ENCODE measurements around the gene HHEX.
A peak's percentile ranks its signal among the peaks of the same experiment; 100 is the strongest.

HHEX gene

GRCh38 chr10:92692697-92693533, 3.2 kb downstream of the HHEX start:
- no peak for DNase-seq (ENCODE audit: low spot score)

- no peak for DNase-seq (ENCODE audit: low spot score)
These were observed 3.8 kb downstream of the HHEX start for GRCh38 chr10:92693534-92693893.

GRCh38 chr10:92695679-92696605, 6.2 kb downstream of the HHEX start:
- no peak for DNase-seq (ENCODE audit: low spot score)

DNA sequence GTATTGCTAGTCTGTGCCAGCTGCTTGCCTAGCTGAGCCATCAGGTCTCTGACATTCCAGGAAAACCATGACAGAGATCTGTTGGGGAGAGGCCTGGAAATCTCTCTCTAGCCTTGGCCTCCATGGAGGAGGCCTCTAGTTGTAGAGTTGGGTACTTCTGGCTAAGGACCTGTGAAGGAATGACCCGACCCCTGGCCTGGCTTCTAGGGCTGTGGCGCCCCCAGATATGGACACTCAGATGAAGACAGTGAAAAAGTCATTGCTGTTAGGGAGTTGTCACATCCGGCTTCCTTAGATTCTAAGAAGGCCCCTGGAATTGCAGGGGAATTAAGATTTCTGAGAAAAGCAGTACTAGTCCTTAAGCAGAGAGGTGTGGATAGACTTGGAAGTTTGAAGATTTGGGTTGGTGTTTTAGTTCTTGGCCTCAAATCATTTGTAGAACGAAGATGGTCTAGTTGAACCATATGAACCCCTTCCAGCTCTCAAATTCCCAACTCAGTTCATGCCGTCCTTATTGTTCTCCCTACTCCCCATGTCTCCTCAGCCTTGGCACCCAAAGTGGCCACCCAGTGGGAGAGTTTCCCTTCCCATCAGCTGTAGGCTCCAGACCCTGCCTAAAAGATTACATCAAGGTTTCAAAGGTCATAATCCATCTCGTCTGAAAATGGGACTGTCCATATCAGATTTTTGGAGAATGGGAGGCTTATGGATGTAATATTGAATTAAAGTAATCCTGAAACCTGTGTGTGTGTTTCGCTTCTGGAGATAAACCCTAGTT, 7.0 kb downstream of the HHEX start:
- DNase-seq (ENCODE audit: low spot score) = no peak

DNA sequence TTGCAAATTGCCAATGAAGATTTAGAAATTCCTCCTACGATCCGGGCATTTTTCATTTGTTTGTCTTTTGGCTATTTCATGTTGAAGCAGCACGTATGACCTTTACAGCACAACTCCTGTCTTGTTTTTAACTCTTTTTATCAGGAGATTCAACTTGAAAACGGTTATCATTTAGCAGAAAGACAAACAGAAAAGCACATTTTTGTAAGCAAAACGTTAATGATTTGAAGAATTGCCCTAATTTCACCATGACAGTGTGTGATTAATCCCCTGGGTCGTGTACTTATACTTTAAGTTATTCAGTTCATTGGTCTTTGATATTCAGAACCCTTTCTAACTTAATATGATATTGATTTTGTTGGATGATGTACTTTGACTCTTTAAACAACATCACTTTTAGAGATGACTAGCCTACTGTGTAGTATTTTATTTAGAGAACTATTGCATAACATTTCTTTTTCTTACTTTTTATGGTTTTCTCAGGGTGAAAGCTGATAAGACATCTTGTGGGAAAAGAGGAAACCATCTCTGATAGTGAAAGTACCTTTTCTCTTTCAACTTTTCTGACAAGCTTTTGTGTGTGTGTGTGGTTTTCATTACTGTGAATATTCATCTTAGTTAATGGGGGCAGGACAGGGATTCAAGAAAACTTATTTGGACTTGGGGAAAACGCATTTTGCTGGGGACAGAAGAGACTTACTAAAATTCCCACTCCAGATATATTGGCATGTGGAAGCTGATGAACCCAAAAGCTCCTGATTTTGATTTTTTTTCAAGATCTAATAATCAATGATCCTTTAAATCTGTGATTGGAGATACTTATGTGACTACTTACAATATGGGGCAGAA, 8.1 kb downstream of the HHEX start:
- DNase-seq (ENCODE audit: low spot score) = no peak

DNA sequence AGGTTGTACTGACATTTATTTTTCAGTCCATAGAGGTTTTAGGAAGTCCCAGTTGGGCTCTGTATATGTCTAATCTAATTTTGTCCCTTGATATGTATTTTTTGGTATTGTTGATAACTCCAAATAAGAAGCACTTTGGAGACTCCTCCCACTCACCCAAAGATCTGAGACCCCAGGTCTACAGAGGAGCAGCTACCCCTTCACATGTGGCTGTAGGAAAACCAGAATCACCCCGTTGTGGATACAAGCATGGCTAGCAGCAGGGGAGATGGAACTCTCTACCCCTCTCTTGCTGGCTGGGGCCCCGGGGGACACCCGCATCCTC, 9.4 kb downstream of the HHEX start:
- DNase-seq (ENCODE audit: low spot score) = no peak

GRCh38 chr10:92699518-92700381, 10.0 kb downstream of the HHEX start:
- peak; percentile 77 for DNase-seq (ENCODE audit: low spot score)

- no peak for DNase-seq (ENCODE audit: low spot score)
These were observed 12.7 kb downstream of the HHEX start for GRCh38 chr10:92702301-92702916.

DNA sequence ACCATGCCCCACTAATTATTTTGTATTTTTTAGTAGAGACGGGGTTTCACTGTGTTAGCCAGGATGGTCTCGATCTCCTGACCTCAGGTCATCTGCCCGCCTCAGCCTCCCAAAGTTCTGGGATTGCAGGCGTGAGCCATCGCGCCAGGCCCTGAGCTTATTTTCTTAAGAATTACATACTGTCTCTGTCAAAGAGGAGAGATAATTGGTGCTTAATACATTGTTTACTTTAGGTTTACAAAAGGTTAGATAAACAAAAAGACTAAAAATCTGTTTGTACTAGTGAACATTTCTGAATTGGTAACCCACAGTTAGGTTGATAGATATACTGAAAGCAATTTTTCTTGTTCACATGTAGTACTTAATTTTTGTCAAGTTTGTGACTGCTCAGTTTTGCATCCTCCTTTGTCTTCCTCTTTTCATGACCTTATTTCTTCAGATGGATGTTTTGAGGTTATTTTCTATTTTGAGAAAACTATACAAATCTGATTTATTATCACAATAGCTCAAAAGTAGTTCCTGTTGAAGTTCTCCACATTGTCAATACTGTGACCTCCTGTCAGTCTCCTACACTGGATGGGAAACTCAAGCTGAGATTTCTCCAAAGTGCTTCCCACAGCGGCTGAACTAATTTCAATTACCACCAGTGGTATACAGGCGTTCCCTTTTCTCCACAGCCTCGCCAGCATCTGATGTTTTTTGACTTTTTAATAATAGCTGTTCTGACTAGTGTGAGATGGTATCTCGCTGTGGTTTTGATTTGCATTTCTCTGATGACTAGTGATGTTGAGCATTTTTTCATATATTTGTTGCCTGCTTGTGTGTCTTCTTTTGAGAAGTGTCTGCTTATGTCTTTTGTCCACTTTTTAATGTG, 22.5 kb downstream of the HHEX start:
- DNase-seq (ENCODE audit: low spot score) = no peak

GRCh38 chr10:92714152-92714845, 24.5 kb downstream of the HHEX start:
- no peak for DNase-seq (ENCODE audit: low spot score)

DNA sequence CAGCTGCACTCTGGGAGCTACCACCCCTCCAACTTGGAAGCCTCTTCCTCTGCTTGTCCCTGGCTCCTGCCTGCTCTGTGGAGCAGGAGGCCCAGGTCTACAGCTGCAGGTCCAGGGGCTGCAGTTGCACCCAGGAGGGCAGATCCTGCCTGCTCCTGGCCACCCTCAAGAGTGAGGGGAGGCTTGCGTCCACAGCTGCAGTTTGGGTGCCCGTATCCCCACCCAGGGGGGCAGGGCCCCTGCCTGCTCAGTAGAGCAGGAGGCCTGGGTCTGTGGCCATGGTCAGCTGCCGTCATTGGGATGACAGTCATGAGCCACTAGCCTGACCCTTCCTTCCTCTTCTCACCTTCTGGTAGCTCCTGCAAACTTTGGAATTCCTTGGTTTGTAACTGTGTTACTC, 25.1 kb downstream of the HHEX start:
- DNase-seq (ENCODE audit: low spot score) = no peak

- DNase-seq (ENCODE audit: low spot score) = no peak
These were observed 30.5 kb downstream of the HHEX start for GRCh38 chr10:92719991-92720830.

GRCh38 chr10:92720831-92721165, 31.0 kb downstream of the HHEX start:
- DNase-seq (ENCODE audit: low spot score) = no peak

- no peak for DNase-seq (ENCODE audit: low spot score)
These were observed 32.6 kb downstream of the HHEX start for GRCh38 chr10:92722349-92722748.

DNA sequence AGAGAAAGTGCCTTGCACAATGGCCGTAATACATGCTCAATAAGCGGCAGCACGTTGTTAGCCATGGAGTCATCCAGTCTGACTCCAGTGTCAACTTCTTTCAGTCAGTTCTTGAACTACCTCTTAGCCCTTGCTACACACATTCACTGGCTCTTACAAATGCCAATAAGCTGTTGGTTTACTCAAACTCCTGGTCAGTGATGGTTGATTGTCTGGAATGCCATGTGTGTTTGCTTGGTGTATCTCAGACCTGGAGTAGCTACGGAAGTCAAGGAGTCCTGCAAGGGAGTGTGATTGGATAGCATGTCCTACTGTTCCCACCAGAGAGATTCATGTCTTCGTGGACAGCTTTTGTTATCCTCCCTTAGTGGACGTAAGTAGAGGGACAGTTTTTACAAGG, 37.4 kb downstream of the HHEX start:
- DNase-seq (ENCODE audit: low spot score) = no peak

DNA sequence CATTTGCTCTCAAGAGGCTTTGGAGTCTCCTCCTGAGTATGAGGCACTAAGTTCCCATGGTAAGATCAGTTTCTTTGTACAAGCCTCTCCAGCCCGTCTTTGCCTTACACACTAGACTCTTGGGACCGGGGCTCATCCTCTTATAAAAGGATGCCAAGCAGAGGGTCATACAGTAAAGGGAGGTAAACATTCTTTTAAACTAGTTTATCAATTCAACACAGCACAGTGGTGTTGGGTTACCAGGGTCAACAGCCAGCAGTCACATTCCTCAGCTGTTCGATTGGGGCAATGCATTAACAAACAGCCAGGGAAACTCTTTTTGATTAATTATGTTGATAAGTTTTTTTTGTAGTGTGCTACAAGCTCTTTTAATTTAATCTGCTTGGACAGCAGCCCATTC, 37.8 kb downstream of the HHEX start:
- DNase-seq (ENCODE audit: low spot score) = no peak

DNA sequence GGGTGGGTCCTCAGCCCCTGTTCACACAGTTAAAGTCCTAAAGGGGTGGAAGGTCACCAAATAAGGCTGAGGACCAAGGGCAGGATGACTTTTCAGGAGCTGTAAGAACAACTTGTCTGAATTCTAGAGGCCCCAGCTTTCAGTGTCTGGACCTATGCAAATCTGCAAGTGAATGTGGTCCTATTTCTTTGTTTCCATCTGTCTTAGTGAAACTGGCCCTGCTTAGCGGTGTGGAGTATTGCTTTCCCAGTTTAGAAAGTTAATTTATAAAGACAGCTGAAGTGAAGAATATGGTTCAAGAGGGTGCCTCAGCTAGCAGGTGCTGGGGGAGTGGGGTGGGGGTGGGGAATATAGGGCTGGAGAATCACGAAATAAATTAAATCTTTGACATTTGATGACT, 40.1 kb downstream of the HHEX start:
- no peak for DNase-seq (ENCODE audit: low spot score)

DNA sequence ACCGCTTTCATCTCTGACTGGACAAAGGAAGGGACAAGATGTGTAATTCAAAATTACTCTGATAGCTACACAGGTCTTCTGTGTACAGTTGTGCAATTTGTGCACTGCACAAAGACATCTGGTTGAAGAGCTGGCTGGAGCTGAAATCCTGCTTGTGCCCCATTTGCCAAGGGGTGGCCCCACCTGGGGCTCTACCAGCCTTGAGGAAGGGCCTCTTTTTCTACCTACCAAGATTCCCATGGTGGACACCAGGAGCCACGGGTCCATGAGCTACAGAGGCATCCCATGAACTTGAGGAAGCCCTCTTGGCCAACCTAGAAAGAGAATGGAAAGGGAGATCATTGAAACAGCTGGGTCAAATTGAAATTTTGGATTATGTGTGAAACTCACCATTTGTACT, 43.2 kb downstream of the HHEX start:
- no peak for DNase-seq (ENCODE audit: low spot score)
